ENCODE results near the gene CDH12.

DNA sequence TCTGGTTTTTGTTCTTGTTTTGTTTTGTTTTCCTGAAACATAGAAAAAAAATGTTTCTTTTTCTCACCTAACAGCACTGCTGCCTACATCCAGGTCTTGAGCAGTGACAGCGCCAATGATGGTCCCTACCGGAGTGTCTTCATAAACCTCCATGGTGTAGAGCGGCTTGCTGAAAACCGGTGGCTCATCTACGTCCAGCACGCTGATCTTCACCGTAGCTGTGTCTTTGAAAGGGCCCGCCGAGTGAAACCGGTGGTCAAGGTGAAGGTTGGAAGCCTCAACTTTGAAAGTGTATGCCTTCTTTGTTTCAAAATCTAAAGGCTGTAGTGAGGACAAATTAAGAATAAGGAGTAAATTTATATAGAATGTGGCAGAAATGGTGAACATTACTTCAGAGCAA lies 1051.0 kb downstream of the CDH12 start:
- TF ChIP-seq, protein P1, sequence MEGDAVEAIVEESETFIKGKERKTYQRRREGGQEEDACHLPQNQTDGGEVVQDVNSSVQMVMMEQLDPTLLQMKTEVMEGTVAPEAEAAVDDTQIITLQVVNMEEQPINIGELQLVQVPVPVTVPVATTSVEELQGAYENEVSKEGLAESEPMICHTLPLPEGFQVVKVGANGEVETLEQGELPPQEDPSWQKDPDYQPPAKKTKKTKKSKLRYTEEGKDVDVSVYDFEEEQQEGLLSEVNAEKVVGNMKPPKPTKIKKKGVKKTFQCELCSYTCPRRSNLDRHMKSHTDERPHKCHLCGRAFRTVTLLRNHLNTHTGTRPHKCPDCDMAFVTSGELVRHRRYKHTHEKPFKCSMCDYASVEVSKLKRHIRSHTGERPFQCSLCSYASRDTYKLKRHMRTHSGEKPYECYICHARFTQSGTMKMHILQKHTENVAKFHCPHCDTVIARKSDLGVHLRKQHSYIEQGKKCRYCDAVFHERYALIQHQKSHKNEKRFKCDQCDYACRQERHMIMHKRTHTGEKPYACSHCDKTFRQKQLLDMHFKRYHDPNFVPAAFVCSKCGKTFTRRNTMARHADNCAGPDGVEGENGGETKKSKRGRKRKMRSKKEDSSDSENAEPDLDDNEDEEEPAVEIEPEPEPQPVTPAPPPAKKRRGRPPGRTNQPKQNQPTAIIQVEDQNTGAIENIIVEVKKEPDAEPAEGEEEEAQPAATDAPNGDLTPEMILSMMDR (IDR thresholded peaks at IDR 0.05; ENCODE audit: insufficient read depth, low read length, poor library complexity, severe bottlenecking), result no peak
- TF ChIP-seq EZH2phosphoT487 (conservative IDR thresholded peaks at IDR 0.05; ENCODE audit: low read length), result no peak
